Caco-2 (cell line): ENCODE measurements around the gene AKT3. TPM values are rescaled to one million over a fixed set of nuclear protein-coding genes. Genes with fewer than 3 reads are reported as not detected.

Experiments used
- BruUV-seq: library from RNA; stranded (reverse); fragments of 400-500 nt; replicated peaks from 2 replicates; lab custom pipeline; 2021; lab: Mats Ljungman, UMichigan
- CTCF ChIA-PET: fragments of 300-600 bp; sonication (Branson Sonifier 250); formaldehyde crosslinking; loops from one replicate; lab custom pipeline; 2022; ENCODE audit warnings: antibody characterized with exemption; lab: Charles Lee
- POLR2A ChIA-PET: fragments of 300-600 bp; sonication (Branson Sonifier 250); formaldehyde crosslinking; loops from one replicate; lab custom pipeline; 2022; ENCODE audit warnings: antibody characterized with exemption; lab: Charles Lee
- DNase-seq, 2 experiments: peaks; one replicate each; pipeline versions ENCODE4 v3.0.0 to v3.0.0-alpha.2; 2020 to 2022
- H3K27me3 ChIP-seq: replicated peaks from 2 replicates; pipeline ENCODE4 v1.6.0; 2011; ENCODE audit warnings: low read length; ENCODE audit not compliant: control insufficient read depth, insufficient read depth
- H3K36me3 ChIP-seq: 2 replicates; pipeline ENCODE4 v1.5.1; 2011; ENCODE audit warnings: low read length; ENCODE audit not compliant: control insufficient read depth, insufficient read depth
- H3K4me1 ChIP-seq: fragments of 250-450 bp; sonication (Bioruptor Pico); 2 replicates; pipeline ENCODE4 v1.5.1; 2020; ENCODE audit warnings: mild to moderate bottlenecking
- H3K4me3 ChIP-seq: 2 replicates; pipeline ENCODE4 v1.5.1; 2011; ENCODE audit warnings: low read depth, mild to moderate bottlenecking, control low read depth, low read length
- H3K9me3 ChIP-seq: fragments of 250-450 bp; sonication (Bioruptor Pico); 2 replicates; pipeline ENCODE4 v1.5.1; 2020; ENCODE audit warnings: mild to moderate bottlenecking, moderate library complexity
- H3K27ac Mint-ChIP-seq: one replicate; pipeline ENCODE4 v1.8.0; 2022; ENCODE audit warnings: mixed read lengths; ENCODE audit not compliant: unreplicated experiment
- H3K27me3 Mint-ChIP-seq: one replicate; pipeline ENCODE4 v1.8.0; 2022; ENCODE audit warnings: mixed read lengths; ENCODE audit not compliant: insufficient read depth, unreplicated experiment
- H3K36me3 Mint-ChIP-seq: one replicate; pipeline ENCODE4 v1.8.0; 2022; ENCODE audit warnings: mild to moderate bottlenecking, mixed read lengths; ENCODE audit not compliant: insufficient read depth, unreplicated experiment
- H3K4me1 Mint-ChIP-seq: one replicate; pipeline ENCODE4 v1.8.0; 2022; ENCODE audit warnings: low read depth, mixed read lengths; ENCODE audit not compliant: unreplicated experiment
- H3K4me3 Mint-ChIP-seq: one replicate; pipeline ENCODE4 v1.8.0; 2022; ENCODE audit warnings: mild to moderate bottlenecking, moderate library complexity, mixed read lengths; ENCODE audit not compliant: unreplicated experiment
- H3K9me3 Mint-ChIP-seq: one replicate; pipeline ENCODE4 v1.8.0; 2022; ENCODE audit warnings: mixed read lengths; ENCODE audit not compliant: unreplicated experiment
- CTCF ChIP-seq, 2 experiments: fragments of 200-600 bp in 1 of 2; IDR thresholded peaks; 1 replicate in 1 of 2; 2 replicates in 1 of 2; pipeline versions ENCODE4 v1.5.1 to v1.8.0; 2011 to 2022; ENCODE audit warnings: antibody characterized with exemption in 1 of 2, control low read depth in 1 of 2, inconsistent platforms in 1 of 2, low read depth in 1 of 2, low read length in 1 of 2, mild to moderate bottlenecking in 1 of 2, moderate library complexity in 1 of 2; ENCODE audit not compliant: insufficient read depth in 1 of 2, severe bottlenecking in 1 of 2, unreplicated experiment in 1 of 2
- intact Hi-C: fragments of 100-400 bp; cut with micrococcal nuclease; formaldehyde crosslinking; loops from one replicate; pipeline ENCODE4 v1.10.0; 2022; ENCODE audit not compliant: unreplicated experiment
- total RNA-seq: library from RNA; stranded (reverse); gene quantifications from 2 replicates; pipeline ENCODE4 v1.2.3, GENCODE V29; 2022

The AKT3 gene
- total RNA-seq, 1 experiment from 2014 or later = 3.7 TPM

GRCh38 chr1:243715285-243715684, 134.8 kb downstream of the AKT3 start:
- Histone ChIP-seq H3K9me3 (no peaks in the 10 kb centered on the region), H3K36me3 (no peaks in the 10 kb centered on the region), H3K27me3 (no peaks in the 10 kb centered on the region), H3K4me1 (peaks cover 8% of the 10 kb centered on the region; the same call in 1 of the 2 replicates), H3K4me3 (no peak overlapping the region)
- Mint-ChIP-seq H3K4me1 (no peaks in the 10 kb centered on the region), H3K36me3 (no peaks in the 10 kb centered on the region), H3K27me3 (no peaks in the 10 kb centered on the region), H3K27ac (no peak overlapping the region), H3K9me3 (no peaks in the 10 kb centered on the region), H3K4me3 (no peak overlapping the region)
- DNase-seq = no peak
- no TSS peak for BruUV-seq
- intact Hi-C loops = no loop called here
- CTCF ChIA-PET = no interaction called here
- TF ChIP-seq CTCF (IDR thresholded peaks at IDR 0.05; ENCODE audit: insufficient read depth in 1 of 2, low read depth in 1 of 2, low read length in 1 of 2, severe bottlenecking in 1 of 2, unreplicated experiment in 1 of 2) = no peak
- POLR2A ChIA-PET = no interaction called here

GRCh38 chr1:243713470-243714186, 136.4 kb downstream of the AKT3 start:
- no TSS peak for BruUV-seq
- Histone ChIP-seq H3K4me1 (no peaks in the 10 kb centered on the region), H3K9me3 (no peaks in the 10 kb centered on the region), H3K36me3 (no peaks in the 10 kb centered on the region), H3K4me3 (no peak overlapping the region), H3K27me3 (no peaks in the 10 kb centered on the region)
- no peak overlapping the region for H3K4me3 Mint-ChIP-seq
- H3K4me1 Mint-ChIP-seq = no peaks in the 10 kb centered on the region
- ChIA-PET CTCF (interaction anchor here (0.6 kb wide), 1 partner anchor 1347 kb away, joined by 3 read pairs; no protein-coding TSS in a partner anchor), POLR2A (no interaction called here)
- no peaks in the 10 kb centered on the region for H3K27me3 Mint-ChIP-seq
- no peak for DNase-seq
- no peaks in the 10 kb centered on the region for H3K9me3 Mint-ChIP-seq
- no peaks in the 10 kb centered on the region for H3K36me3 Mint-ChIP-seq
- TF ChIP-seq CTCF (IDR thresholded peaks at IDR 0.05; ENCODE audit: insufficient read depth in 1 of 2, low read depth in 1 of 2, low read length in 1 of 2, severe bottlenecking in 1 of 2, unreplicated experiment in 1 of 2) = no peak
- no peak overlapping the region for H3K27ac Mint-ChIP-seq
- intact Hi-C loops = loop anchor here (2.0 kb wide), 1 partner anchor 233 kb away; no protein-coding TSS in a partner anchor

- ChIA-PET POLR2A (no interaction called here), CTCF (no interaction called here)
- Mint-ChIP-seq H3K27ac (no peak overlapping the region), H3K9me3 (no peaks in the 10 kb centered on the region), H3K36me3 (no peaks in the 10 kb centered on the region), H3K4me1 (no peaks in the 10 kb centered on the region), H3K4me3 (no peak overlapping the region), H3K27me3 (no peaks in the 10 kb centered on the region)
- BruUV-seq = no TSS peak
- H3K4me3 ChIP-seq = no peak overlapping the region
- intact Hi-C loops = loop anchor here (2.0 kb wide), 1 partner anchor 234 kb away; no protein-coding TSS in a partner anchor
- no peaks in the 10 kb centered on the region for H3K36me3 ChIP-seq
- H3K27me3 ChIP-seq = no peaks in the 10 kb centered on the region
- TF ChIP-seq CTCF (IDR thresholded peaks at IDR 0.05; ENCODE audit: insufficient read depth in 1 of 2, low read depth in 1 of 2, low read length in 1 of 2, severe bottlenecking in 1 of 2, unreplicated experiment in 1 of 2) = peak; percentile 21 to 30
- no peaks in the 10 kb centered on the region for H3K4me1 ChIP-seq
- no peaks in the 10 kb centered on the region for H3K9me3 ChIP-seq
- no peak for DNase-seq
These were observed 137.1 kb downstream of the AKT3 start for GRCh38 chr1:243712941-243713340.
